ENCODE results near the gene NEDD1. TPM values are rescaled to one million over a fixed set of nuclear protein-coding genes. Genes with fewer than 3 reads are reported as not detected.

The NEDD1 gene
- total RNA-seq (24.9 and 30.7 TPM in 2 replicates), polyA plus RNA-seq (21.4 and 21.8 TPM in 2 replicates), polyA minus RNA-seq (ENCODE audit: low replicate concordance) (3.7 and 23.3 TPM in 2 replicates)
- polyA plus RNA-seq (2012): 11.3 and 15.4 TPM in 2 replicates

DNA sequence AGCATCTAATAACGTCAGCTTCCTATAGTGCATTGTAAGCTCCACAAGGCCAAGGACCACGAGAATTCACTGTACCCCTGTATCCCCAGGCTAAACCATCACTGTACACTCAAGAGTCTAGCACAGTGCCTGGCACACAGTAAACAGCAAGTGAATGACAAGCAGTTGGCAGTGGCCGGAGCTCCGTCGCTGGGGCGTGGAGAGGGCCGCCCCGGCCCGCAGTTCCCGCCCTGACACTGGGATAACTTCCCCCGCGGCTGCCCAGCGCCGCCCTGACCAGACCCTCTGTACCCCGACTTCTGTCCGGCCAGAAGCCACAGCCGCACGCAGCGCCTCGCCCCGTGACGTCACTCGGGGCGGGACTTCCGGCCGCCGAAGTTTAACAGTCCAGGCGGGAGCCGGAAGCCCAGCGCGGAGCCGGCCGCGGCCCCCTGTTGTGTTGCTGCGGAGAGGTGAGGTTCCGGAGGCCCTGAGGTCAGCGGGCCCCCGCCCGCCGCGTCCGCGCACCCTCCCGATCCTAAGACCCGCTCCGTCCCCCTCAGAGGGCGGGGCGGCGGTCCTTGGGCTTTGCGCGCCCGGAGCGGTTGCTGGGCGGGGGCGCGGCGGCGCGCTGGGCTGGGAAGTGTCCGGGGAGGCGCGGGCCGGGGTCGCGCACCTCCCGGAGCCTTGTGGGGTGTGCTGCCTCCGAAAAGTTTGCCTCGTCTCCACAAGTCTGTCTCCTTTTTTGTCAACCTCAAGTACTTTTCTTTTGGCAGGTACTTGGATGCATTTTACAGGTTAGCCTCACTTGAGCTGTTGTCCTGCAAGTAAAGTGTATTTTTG, at the start of gene NEDD1:
TSS of gene NEDD1 (plus strand) at position 409 of the 822 bp plus-strand sequence. CDS start 2,503 bp downstream, outside the sequence.
- Histone ChIP-seq H3K4me1 (ENCODE audit: control insufficient read depth, extremely low read depth, insufficient read depth, low read length) (no peaks in the 10 kb centered on the region), H4K20me1 (ENCODE audit: control insufficient read depth, extremely low read depth, insufficient read depth, low read length) (no peaks in the 10 kb centered on the region), H3K79me2 (ENCODE audit: control insufficient read depth, insufficient read depth, low read length) (peaks cover 16% of the 10 kb centered on the region), H3K4me3 (replicated peaks in 1 of 4; ENCODE audit: control extremely low read depth in 1 of 4, insufficient read depth in 1 of 4, low read depth in 3 of 4, low read length in 4 of 4) (peak within 1 kb of the TSS; percentile 81 to 83 (median 81)), H2AFZ (ENCODE audit: low read length) (peak within 1 kb of the TSS; percentile 100), H3K9me3 (ENCODE audit: control insufficient read depth, insufficient read depth, low read depth, low read length) (no peaks in the 10 kb centered on the region), H3K27me3 (ENCODE audit: control insufficient read depth, insufficient read depth, low read length) (no peaks in the 10 kb centered on the region), H3K36me3 (ENCODE audit: control insufficient read depth, insufficient read depth, low read length) (no peaks in the 10 kb centered on the region), H3K9ac (ENCODE audit: insufficient read depth, low read length) (peak within 1 kb of the TSS; percentile 87), H3K4me2 (ENCODE audit: extremely low read depth, insufficient read depth, low read length) (peak within 1 kb of the TSS; percentile 94), H3K27ac (ENCODE audit: insufficient read depth, low read length) (peak within 1 kb of the TSS; percentile 93)
- DNase-seq (ENCODE audit: low read depth in 2 of 2): peak; percentile 76
- TF ChIP-seq EZH2 (IDR thresholded peaks at IDR 0.05; ENCODE audit: low read length, missing control alignments): no peak
- TF ChIP-seq, protein P1, sequence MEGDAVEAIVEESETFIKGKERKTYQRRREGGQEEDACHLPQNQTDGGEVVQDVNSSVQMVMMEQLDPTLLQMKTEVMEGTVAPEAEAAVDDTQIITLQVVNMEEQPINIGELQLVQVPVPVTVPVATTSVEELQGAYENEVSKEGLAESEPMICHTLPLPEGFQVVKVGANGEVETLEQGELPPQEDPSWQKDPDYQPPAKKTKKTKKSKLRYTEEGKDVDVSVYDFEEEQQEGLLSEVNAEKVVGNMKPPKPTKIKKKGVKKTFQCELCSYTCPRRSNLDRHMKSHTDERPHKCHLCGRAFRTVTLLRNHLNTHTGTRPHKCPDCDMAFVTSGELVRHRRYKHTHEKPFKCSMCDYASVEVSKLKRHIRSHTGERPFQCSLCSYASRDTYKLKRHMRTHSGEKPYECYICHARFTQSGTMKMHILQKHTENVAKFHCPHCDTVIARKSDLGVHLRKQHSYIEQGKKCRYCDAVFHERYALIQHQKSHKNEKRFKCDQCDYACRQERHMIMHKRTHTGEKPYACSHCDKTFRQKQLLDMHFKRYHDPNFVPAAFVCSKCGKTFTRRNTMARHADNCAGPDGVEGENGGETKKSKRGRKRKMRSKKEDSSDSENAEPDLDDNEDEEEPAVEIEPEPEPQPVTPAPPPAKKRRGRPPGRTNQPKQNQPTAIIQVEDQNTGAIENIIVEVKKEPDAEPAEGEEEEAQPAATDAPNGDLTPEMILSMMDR (conservative IDR thresholded peaks at IDR 0.05 in 1 of 2, IDR thresholded peaks at IDR 0.05 in 1 of 2; ENCODE audit: low read depth in 1 of 2, low read length in 2 of 2): no peak

GRCh38 chr12:96858162-96858561, 48.9 kb upstream of the NEDD1 start:
- Histone ChIP-seq H3K27ac (ENCODE audit: insufficient read depth, low read length) (no peak overlapping the region), H3K9ac (ENCODE audit: insufficient read depth, low read length) (no peak overlapping the region), H3K4me2 (ENCODE audit: extremely low read depth, insufficient read depth, low read length) (no peak overlapping the region), H3K79me2 (ENCODE audit: control insufficient read depth, insufficient read depth, low read length) (no peaks in the 10 kb centered on the region), H3K9me3 (ENCODE audit: control insufficient read depth, insufficient read depth, low read depth, low read length) (no peaks in the 10 kb centered on the region), H3K4me3 (replicated peaks in 1 of 4; ENCODE audit: control extremely low read depth in 1 of 4, insufficient read depth in 1 of 4, low read depth in 3 of 4, low read length in 4 of 4) (no peak overlapping the region), H3K36me3 (ENCODE audit: control insufficient read depth, insufficient read depth, low read length) (no peaks in the 10 kb centered on the region), H4K20me1 (ENCODE audit: control insufficient read depth, extremely low read depth, insufficient read depth, low read length) (no peaks in the 10 kb centered on the region), H2AFZ (ENCODE audit: low read length) (no peak overlapping the region), H3K4me1 (ENCODE audit: control insufficient read depth, extremely low read depth, insufficient read depth, low read length) (no peaks in the 10 kb centered on the region), H3K27me3 (ENCODE audit: control insufficient read depth, insufficient read depth, low read length) (no peaks in the 10 kb centered on the region)
- no peak for TF ChIP-seq EZH2 (IDR thresholded peaks at IDR 0.05; ENCODE audit: low read length, missing control alignments)
- TF ChIP-seq, protein P1 (conservative IDR thresholded peaks at IDR 0.05 in 1 of 2, IDR thresholded peaks at IDR 0.05 in 1 of 2; ENCODE audit: low read depth in 1 of 2, low read length in 2 of 2): no peak
- no peak for DNase-seq (ENCODE audit: low read depth in 2 of 2)

DNA sequence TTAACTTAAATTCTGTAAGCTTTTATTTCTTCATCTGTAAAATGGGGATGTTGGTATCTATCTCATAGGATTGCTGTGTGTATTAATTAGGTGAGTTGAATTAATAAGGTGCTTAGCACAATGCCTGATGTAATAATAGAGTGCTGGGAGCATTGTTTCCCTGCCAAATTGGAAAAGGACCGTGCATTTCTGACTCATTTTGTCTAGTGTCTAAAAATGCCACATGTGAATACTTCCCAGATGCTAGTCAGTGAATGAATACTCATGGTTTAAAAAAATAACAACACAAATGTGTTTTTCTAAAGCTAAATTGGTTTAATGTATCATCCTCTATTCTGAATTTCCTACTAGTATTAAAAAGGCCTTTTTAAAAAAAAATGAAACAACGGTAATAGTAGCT, 45.4 kb upstream of the NEDD1 start:
- H3K27ac ChIP-seq (ENCODE audit: insufficient read depth, low read length): no peak overlapping the region
- peak in 1 of 2 donors; percentile 72 for DNase-seq (ENCODE audit: low read depth in 2 of 2)
- no peak overlapping the region for H3K9ac ChIP-seq (ENCODE audit: insufficient read depth, low read length)
- no peak overlapping the region for H3K4me3 ChIP-seq (replicated peaks in 1 of 4; ENCODE audit: control extremely low read depth in 1 of 4, insufficient read depth in 1 of 4, low read depth in 3 of 4, low read length in 4 of 4)
- no peaks in the 10 kb centered on the region for H4K20me1 ChIP-seq (ENCODE audit: control insufficient read depth, extremely low read depth, insufficient read depth, low read length)
- no peak overlapping the region for H3K4me2 ChIP-seq (ENCODE audit: extremely low read depth, insufficient read depth, low read length)
- H3K79me2 ChIP-seq (ENCODE audit: control insufficient read depth, insufficient read depth, low read length): no peaks in the 10 kb centered on the region
- H3K9me3 ChIP-seq (ENCODE audit: control insufficient read depth, insufficient read depth, low read depth, low read length): no peaks in the 10 kb centered on the region
- no peak overlapping the region for H2AFZ ChIP-seq (ENCODE audit: low read length)
- TF ChIP-seq, protein P1 (conservative IDR thresholded peaks at IDR 0.05 in 1 of 2, IDR thresholded peaks at IDR 0.05 in 1 of 2; ENCODE audit: low read depth in 1 of 2, low read length in 2 of 2): no peak
- TF ChIP-seq EZH2 (IDR thresholded peaks at IDR 0.05; ENCODE audit: low read length, missing control alignments): no peak
- H3K4me1 ChIP-seq (ENCODE audit: control insufficient read depth, extremely low read depth, insufficient read depth, low read length): no peaks in the 10 kb centered on the region
- no peaks in the 10 kb centered on the region for H3K27me3 ChIP-seq (ENCODE audit: control insufficient read depth, insufficient read depth, low read length)
- no peaks in the 10 kb centered on the region for H3K36me3 ChIP-seq (ENCODE audit: control insufficient read depth, insufficient read depth, low read length)
